Retinal pigment epithelial cell (primary cell): ENCODE results near the gene BMP6.
"Not testable (repeated sequence)": the region's sequence is repeated elsewhere in the genome, so short reads cannot be mapped to it uniquely, and the experiment has no call there.

Source experiments
- DNase-seq: peaks from one replicate; pipeline ENCODE4 v3.0.0-alpha.2; 2010; ENCODE audit warnings: low read depth
- H3K4me3 ChIP-seq: 2 replicates; pipeline ENCODE4 v1.5.1; 2011; ENCODE audit warnings: mild to moderate bottlenecking, low read length, control low read depth, moderate library complexity
- CTCF ChIP-seq: conservative IDR thresholded peaks from 2 replicates; pipeline ENCODE4 v1.5.1; 2011; ENCODE audit warnings: low read depth, low read length, control low read depth, inconsistent platforms

Gene BMP6

GRCh38 chr6:7897461-7898192 lies 171.7 kb downstream of the BMP6 start:
- no peak for DNase-seq
- no peak for TF ChIP-seq CTCF
- no peak overlapping the region for H3K4me3 ChIP-seq

- not testable (repeated sequence) for DNase-seq, H3K4me3 ChIP-seq
These were observed 172.3 kb downstream of the BMP6 start for GRCh38 chr6:7898193-7898586.

- no peak for DNase-seq
- TF ChIP-seq CTCF, result peak; percentile 5
These were observed 173.4 kb downstream of the BMP6 start for GRCh38 chr6:7899101-7899888.

GRCh38 chr6:7899889-7900213 lies 174.0 kb downstream of the BMP6 start:
- no peak for TF ChIP-seq CTCF

More at GRCh38 chr6:7899101-7899888, 173.4 kb downstream of the BMP6 start:
- no peak overlapping the region for H3K4me3 ChIP-seq

GRCh38 chr6:7900621-7901020 lies 174.7 kb downstream of the BMP6 start:
- no peak overlapping the region for H3K4me3 ChIP-seq
- no peak for DNase-seq
- TF ChIP-seq CTCF, result no peak

More at GRCh38 chr6:7899889-7900213, 174.0 kb downstream of the BMP6 start:
- no peak for DNase-seq
- no peak overlapping the region for H3K4me3 ChIP-seq

- H3K4me3 ChIP-seq, result no peak overlapping the region
- DNase-seq, result no peak
- no peak for TF ChIP-seq CTCF
These were observed 175.2 kb downstream of the BMP6 start for GRCh38 chr6:7901056-7901455.

- no peak for TF ChIP-seq CTCF
- DNase-seq, result no peak
- H3K4me3 ChIP-seq, result no peak overlapping the region
These were observed 175.9 kb downstream of the BMP6 start for GRCh38 chr6:7901780-7902179.
